Suprapubic skin (tissue), 4 donors: ENCODE measurements around the gene PLA2G2D. TPM values are rescaled to one million over a fixed set of nuclear protein-coding genes. Genes with fewer than 3 reads are reported as not detected.

Source experiments
- DNase-seq, 2 donors: peaks; one replicate each; pipeline ENCODE4 v3.0.0-alpha.2; 2019; ENCODE audit warnings: low spot score in 2 of 2
- H3K27ac ChIP-seq: fragments of 200-600 bp; sonication (generic); one replicate; pipeline ENCODE4 v1.5.1; 2019
- H3K27me3 ChIP-seq: fragments of 200-600 bp; sonication (generic); one replicate; pipeline ENCODE4 v1.5.1; 2019
- H3K36me3 ChIP-seq: fragments of 200-600 bp; sonication (generic); one replicate; pipeline ENCODE4 v1.5.1; 2019
- H3K4me1 ChIP-seq: fragments of 200-600 bp; sonication (generic); one replicate; pipeline ENCODE4 v1.5.1; 2019
- H3K4me3 ChIP-seq: fragments of 200-600 bp; sonication (generic); one replicate; pipeline ENCODE4 v1.5.1; 2019; ENCODE audit warnings: mild to moderate bottlenecking
- H3K9me3 ChIP-seq: fragments of 200-600 bp; sonication (generic); one replicate; pipeline ENCODE4 v1.5.1; 2019
- CTCF ChIP-seq, 2 donors: fragments of 200-600 bp in 1 of 2; fragments of 450-650 bp in 1 of 2; sonication (generic) in 1 of 2; IDR thresholded peaks; one replicate each; pipeline ENCODE4 v1.5.1; 2016 to 2019; ENCODE audit warnings: antibody characterized with exemption in 2 of 2, mild to moderate bottlenecking in 1 of 2, moderate library complexity in 1 of 2
- EP300 ChIP-seq: sonication (generic); formaldehyde crosslinking; IDR thresholded peaks from one replicate; pipeline ENCODE4 v1.6.1; 2017; ENCODE audit warnings: antibody characterized with exemption
- POLR2A ChIP-seq, 2 donors: fragments of 450-650 bp; IDR thresholded peaks; one replicate each; pipeline ENCODE4 v1.6.1; 2017; ENCODE audit warnings: antibody characterized with exemption in 2 of 2, mild to moderate bottlenecking in 2 of 2, moderate library complexity in 2 of 2
- POLR2AphosphoS5 ChIP-seq, 3 donors: sonication (generic); formaldehyde crosslinking; IDR thresholded peaks; one replicate each; pipeline ENCODE4 v1.6.1; 2017; ENCODE audit warnings: antibody characterized with exemption in 3 of 3
- WGBS: methylation state at CpG from one replicate; pipeline ENCODE4 v1.1.5; 2018; 5-methylcytosine and 5-hydroxymethylcytosine counted together
- total RNA-seq, 4 donors: library from RNA; depleted of rRNA; stranded (reverse); fragments of >200 nt; gene quantifications; one replicate each; pipeline ENCODE4 v1.1.0, GENCODE V29; 2016

Gene PLA2G2D
- total RNA-seq, 4 donors from 2014 or later = not detected

GRCh38 chr1:20107796-20108195 is 11.5 kb downstream of the PLA2G2D start:
- 59% methylated on average over 4 of the region's 4 CpGs for WGBS

GRCh38 chr1:20107351-20107750 is 12.0 kb downstream of the PLA2G2D start:
- Histone ChIP-seq H3K9me3 (no peaks in the 10 kb centered on the region), H3K27me3 (no peaks in the 10 kb centered on the region), H3K27ac (no peak overlapping the region), H3K4me1 (peaks cover 52% of the 10 kb centered on the region), H3K4me3 (no peak overlapping the region), H3K36me3 (no peaks in the 10 kb centered on the region)
- TF ChIP-seq POLR2AphosphoS5 (IDR thresholded peaks at IDR 0.05) (no peak), EP300 (no peak), POLR2A (IDR thresholded peaks at IDR 0.05) (no peak), CTCF (IDR thresholded peaks at IDR 0.05) (no peak)
- DNase-seq = no peak
- WGBS = 91% methylated on average over 4 of the region's 4 CpGs

More at GRCh38 chr1:20107796-20108195, 11.5 kb downstream of the PLA2G2D start:
- Histone ChIP-seq H3K4me1 (peaks cover 50% of the 10 kb centered on the region), H3K36me3 (no peaks in the 10 kb centered on the region), H3K9me3 (no peaks in the 10 kb centered on the region), H3K4me3 (no peak overlapping the region), H3K27me3 (no peaks in the 10 kb centered on the region), H3K27ac (no peak overlapping the region)
- no peak for TF ChIP-seq CTCF (IDR thresholded peaks at IDR 0.05)
- no peak for TF ChIP-seq EP300
- TF ChIP-seq POLR2AphosphoS5 (IDR thresholded peaks at IDR 0.05) = no peak
- TF ChIP-seq POLR2A (IDR thresholded peaks at IDR 0.05) = no peak
- DNase-seq = no peak

GRCh38 chr1:20105856-20106255 is 13.5 kb downstream of the PLA2G2D start:
- WGBS = 58% methylated on average over 1 of the region's 1 CpG
- Histone ChIP-seq H3K9me3 (no peaks in the 10 kb centered on the region), H3K27me3 (no peaks in the 10 kb centered on the region), H3K27ac (no peak overlapping the region), H3K4me1 (peaks cover 53% of the 10 kb centered on the region), H3K4me3 (no peak overlapping the region), H3K36me3 (no peaks in the 10 kb centered on the region)
- no peak for DNase-seq
- TF ChIP-seq EP300 = no peak
- no peak for TF ChIP-seq CTCF (IDR thresholded peaks at IDR 0.05)
- no peak for TF ChIP-seq POLR2AphosphoS5 (IDR thresholded peaks at IDR 0.05)
- no peak for TF ChIP-seq POLR2A (IDR thresholded peaks at IDR 0.05)

GRCh38 chr1:20102875-20103274 is 16.5 kb downstream of the PLA2G2D start:
- no peaks in the 10 kb centered on the region for H3K36me3 ChIP-seq
- TF ChIP-seq POLR2A (IDR thresholded peaks at IDR 0.05) = no peak
- TF ChIP-seq POLR2AphosphoS5 (IDR thresholded peaks at IDR 0.05) = no peak
- TF ChIP-seq CTCF (IDR thresholded peaks at IDR 0.05) = no peak
- TF ChIP-seq EP300 = no peak
- H3K27ac ChIP-seq = no peak overlapping the region
- DNase-seq = no peak
- no peaks in the 10 kb centered on the region for H3K9me3 ChIP-seq
- H3K27me3 ChIP-seq = no peaks in the 10 kb centered on the region
- H3K4me3 ChIP-seq = no peak overlapping the region
- 69% methylated on average over 1 of the region's 1 CpG for WGBS
- peaks cover 38% of the 10 kb centered on the region for H3K4me1 ChIP-seq

- DNase-seq = no peak
These were observed 18.5 kb downstream of the PLA2G2D start for GRCh38 chr1:20100632-20101355.

More at GRCh38 chr1:20100632-20101355, 18.5 kb downstream of the PLA2G2D start:
- H3K9me3 ChIP-seq = no peaks in the 10 kb centered on the region
- peaks cover 40% of the 10 kb centered on the region for H3K4me1 ChIP-seq
- no peak overlapping the region for H3K4me3 ChIP-seq
- H3K27me3 ChIP-seq = no peaks in the 10 kb centered on the region
- H3K27ac ChIP-seq = no peak overlapping the region
- 39% methylated on average over 11 of the region's 14 CpGs for WGBS
- TF ChIP-seq EP300 = no peak
- TF ChIP-seq POLR2A (IDR thresholded peaks at IDR 0.05) = no peak
- no peak for TF ChIP-seq POLR2AphosphoS5 (IDR thresholded peaks at IDR 0.05)
- peak; percentile 81 to 84 for TF ChIP-seq CTCF (IDR thresholded peaks at IDR 0.05)
- H3K36me3 ChIP-seq = no peaks in the 10 kb centered on the region
